ENCODE results near the gene CNIH4.

The CNIH4 gene

GRCh38 chr1:224387302-224387912 lies 30.7 kb downstream of the CNIH4 start:
- in situ Hi-C loops (cut with HindIII; ENCODE audit: low sequenced_read_pairs) = no loop called here

DNA sequence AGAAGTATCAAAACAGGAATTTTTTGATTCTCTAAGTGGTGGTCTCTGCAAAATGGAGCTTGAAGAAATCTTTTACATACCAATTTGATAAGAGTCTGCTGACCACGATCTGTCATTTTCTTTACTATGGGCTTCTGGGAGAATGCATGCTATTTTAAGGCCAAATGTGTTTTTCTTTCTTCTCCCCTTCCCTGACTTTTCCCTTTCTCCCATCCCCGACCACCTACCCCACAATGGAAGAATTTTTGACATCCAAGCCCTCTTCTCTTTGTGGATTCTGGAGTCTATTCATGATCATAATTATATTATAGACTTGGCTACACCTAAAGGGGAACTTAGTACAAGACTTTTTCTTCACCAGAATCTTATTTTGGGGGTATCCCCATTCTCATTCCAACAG lies 31.3 kb downstream of the CNIH4 start:
- TF ChIP-seq CTCF (IDR thresholded peaks at IDR 0.05; ENCODE audit: low read depth, low read length) = no peak
- no peak for DNase-seq (ENCODE audit: low read depth, low spot score)
- in situ Hi-C loops (cut with HindIII; ENCODE audit: low sequenced_read_pairs) = no loop called here
- H3K4me3 ChIP-seq (ENCODE audit: low read depth, low read length) = no peak overlapping the region

More at GRCh38 chr1:224387302-224387912, 30.7 kb downstream of the CNIH4 start:
- no peak for DNase-seq (ENCODE audit: low read depth, low spot score)
- no peak for TF ChIP-seq CTCF (IDR thresholded peaks at IDR 0.05; ENCODE audit: low read depth, low read length)
- H3K4me3 ChIP-seq (ENCODE audit: low read depth, low read length) = no peak overlapping the region

- TF ChIP-seq CTCF (IDR thresholded peaks at IDR 0.05; ENCODE audit: low read depth, low read length) = no peak
- no peak for DNase-seq (ENCODE audit: low read depth, low spot score)
- H3K4me3 ChIP-seq (ENCODE audit: low read depth, low read length) = no peak overlapping the region
- in situ Hi-C loops (cut with HindIII; ENCODE audit: low sequenced_read_pairs) = no loop called here
Measured at GRCh38 chr1:224390517-224390916, 33.8 kb downstream of the CNIH4 start.

DNA sequence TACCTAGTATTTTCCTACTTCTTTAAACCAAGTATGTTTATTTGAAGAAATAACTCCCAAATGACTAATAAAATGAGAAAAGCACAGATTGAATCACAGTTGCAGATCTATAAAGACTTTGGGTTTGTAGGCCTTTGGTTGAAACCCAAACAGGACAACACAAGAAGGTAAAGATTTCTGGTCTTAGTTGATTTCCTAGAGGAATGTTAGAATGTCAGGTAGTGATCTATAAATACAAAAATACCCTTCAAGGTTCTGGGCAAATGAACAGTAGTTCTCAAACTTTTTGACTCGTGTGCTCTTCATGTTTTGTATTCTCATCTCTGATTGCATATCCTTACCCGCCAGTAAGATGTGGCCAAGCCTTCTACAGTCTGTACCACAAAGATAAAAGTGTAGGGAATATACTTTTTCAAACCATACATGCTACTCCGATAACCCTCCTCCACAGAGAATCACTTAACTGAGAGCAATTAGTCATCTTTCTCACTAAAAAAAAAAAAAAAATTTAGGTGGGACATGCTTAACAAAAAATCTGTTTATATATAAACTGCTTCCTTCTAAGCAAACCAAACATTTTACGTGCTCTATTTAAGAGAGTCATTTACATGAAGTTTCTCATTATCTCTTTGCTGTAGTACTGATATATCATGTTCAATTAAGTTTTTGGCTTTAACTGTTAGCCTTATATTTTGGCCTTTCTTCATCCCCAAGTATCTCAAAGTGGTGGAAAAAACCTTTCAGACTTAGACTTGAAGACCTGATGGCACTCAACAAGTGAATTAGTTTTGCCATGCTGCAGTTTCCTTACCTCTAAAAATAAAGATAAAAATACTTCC lies 36.0 kb downstream of the CNIH4 start:
- in situ Hi-C loops (cut with HindIII; ENCODE audit: low sequenced_read_pairs) = no loop called here
- TF ChIP-seq CTCF (IDR thresholded peaks at IDR 0.05; ENCODE audit: low read depth, low read length) = no peak
- DNase-seq (ENCODE audit: low read depth, low spot score) = no peak
- no peak overlapping the region for H3K4me3 ChIP-seq (ENCODE audit: low read depth, low read length)

GRCh38 chr1:224393294-224393693 lies 36.6 kb downstream of the CNIH4 start:
- no peak for TF ChIP-seq CTCF (IDR thresholded peaks at IDR 0.05; ENCODE audit: low read depth, low read length)
- no peak overlapping the region for H3K4me3 ChIP-seq (ENCODE audit: low read depth, low read length)
- DNase-seq (ENCODE audit: low read depth, low spot score) = no peak
- in situ Hi-C loops (cut with HindIII; ENCODE audit: low sequenced_read_pairs) = no loop called here

DNA sequence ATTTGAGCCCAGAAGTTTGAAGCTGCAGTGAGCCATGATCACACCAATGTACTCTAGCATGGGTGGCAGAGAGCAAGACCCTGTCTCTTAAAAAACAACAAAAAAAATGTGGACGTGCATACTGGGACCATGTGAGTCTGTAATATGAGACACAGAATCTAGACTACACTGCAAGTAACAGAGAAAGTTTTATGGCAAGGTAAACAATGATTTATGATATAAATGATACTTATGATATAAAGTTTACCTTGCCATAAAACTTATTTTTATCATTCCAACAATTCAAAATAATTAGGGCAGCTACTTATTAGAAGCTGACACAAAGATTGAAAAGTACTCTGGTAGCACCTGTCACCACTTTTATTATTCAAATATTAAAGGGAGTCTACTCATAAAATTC lies 43.2 kb downstream of the CNIH4 start:
- in situ Hi-C loops (cut with HindIII; ENCODE audit: low sequenced_read_pairs) = no loop called here
- no peak for TF ChIP-seq CTCF (IDR thresholded peaks at IDR 0.05; ENCODE audit: low read depth, low read length)
- no peak for DNase-seq (ENCODE audit: low read depth, low spot score)
- H3K4me3 ChIP-seq (ENCODE audit: low read depth, low read length) = no peak overlapping the region
